Mesenchymal stem cell (in vitro differentiated cells and primary cell): Measurements from ENCODE around the gene ALDH1L1.
A peak's percentile ranks its signal among the peaks of the same experiment; 100 is the strongest.

Source experiments
- DNase-seq: peaks from one replicate; pipeline ENCODE4 v3.0.0-alpha.2; 2013
- H2AFZ ChIP-seq: one replicate; pipeline ENCODE4 v1.6.1; 2013; ENCODE audit warnings: low read depth, mild to moderate bottlenecking, control low read depth, inconsistent platforms, low read length, moderate library complexity
- H2AK5ac ChIP-seq: 2 replicates; pipeline ENCODE4 v1.6.1; 2013; ENCODE audit warnings: low read length, moderate library complexity, mild to moderate bottlenecking, inconsistent platforms; ENCODE audit not compliant: severe bottlenecking
- H2BK120ac ChIP-seq: one replicate; pipeline ENCODE4 v1.6.1; 2013; ENCODE audit warnings: low read depth, mild to moderate bottlenecking, inconsistent platforms, low read length, moderate library complexity
- H2BK12ac ChIP-seq, 2 experiments: one replicate each; pipeline ENCODE4 v1.6.1; 2013; ENCODE audit warnings: inconsistent platforms in 2 of 2, low read length in 2 of 2, mild to moderate bottlenecking in 2 of 2, moderate library complexity in 2 of 2, control low read depth in 1 of 2
- H2BK15ac ChIP-seq: one replicate; pipeline ENCODE4 v1.6.1; 2013; ENCODE audit warnings: mild to moderate bottlenecking, low read depth, inconsistent platforms; ENCODE audit not compliant: poor library complexity, severe bottlenecking
- H2BK5ac ChIP-seq: 2 replicates; pipeline ENCODE4 v1.6.1; 2013; ENCODE audit warnings: low read depth, mild to moderate bottlenecking, low read length, control low read depth, inconsistent platforms; ENCODE audit not compliant: poor library complexity, severe bottlenecking
- H3K14ac ChIP-seq, 2 experiments: one replicate each; pipeline ENCODE4 v1.6.1; 2013; ENCODE audit warnings: inconsistent platforms in 2 of 2, low read length in 2 of 2, control low read depth in 1 of 2, mild to moderate bottlenecking in 1 of 2, moderate library complexity in 1 of 2
- H3K18ac ChIP-seq, 2 experiments: one replicate each; pipeline ENCODE4 v1.6.1; 2013; ENCODE audit warnings: inconsistent platforms in 2 of 2, low read length in 2 of 2, control low read depth in 1 of 2, low read depth in 1 of 2, mild to moderate bottlenecking in 1 of 2
- H3K23ac ChIP-seq, 2 experiments: one replicate each; pipeline ENCODE4 v1.6.1; 2013; ENCODE audit warnings: inconsistent platforms in 2 of 2, low read length in 2 of 2, mild to moderate bottlenecking in 2 of 2, moderate library complexity in 2 of 2, control low read depth in 1 of 2
- H3K27ac ChIP-seq: 2 replicates; pipeline ENCODE4 v1.5.1; 2013; ENCODE audit warnings: mild to moderate bottlenecking, moderate library complexity, low read length, control low read depth, inconsistent platforms; ENCODE audit not compliant: poor library complexity, severe bottlenecking
- H3K27me3 ChIP-seq, 2 experiments: 2 replicates each; pipeline versions ENCODE4 v1.6.1 to v1.7.0; 2013; ENCODE audit warnings: low read length in 2 of 2, mild to moderate bottlenecking in 2 of 2, moderate library complexity in 2 of 2, control low read depth in 1 of 2, inconsistent platforms in 1 of 2; ENCODE audit not compliant: control insufficient read depth in 1 of 2, insufficient read depth in 1 of 2
- H3K36me3 ChIP-seq, 2 experiments: 2 replicates each; pipeline versions ENCODE4 v1.6.1 to v1.7.0; 2013; ENCODE audit warnings: low read length in 2 of 2, control low read depth in 1 of 2, inconsistent platforms in 1 of 2, low read depth in 1 of 2, mild to moderate bottlenecking in 1 of 2; ENCODE audit not compliant: insufficient read depth in 2 of 2, control insufficient read depth in 1 of 2
- H3K4ac ChIP-seq, 2 experiments: one replicate each; pipeline ENCODE4 v1.6.1; 2013; ENCODE audit warnings: inconsistent platforms in 2 of 2, low read length in 2 of 2, mild to moderate bottlenecking in 2 of 2, moderate library complexity in 2 of 2, control low read depth in 1 of 2, low read depth in 1 of 2
- H3K4me1 ChIP-seq: 2 replicates; pipeline ENCODE4 v1.6.1; 2013; ENCODE audit warnings: low read depth, low read length, control low read depth; ENCODE audit not compliant: control insufficient read depth, insufficient read depth
- H3K4me2 ChIP-seq: 2 replicates; pipeline ENCODE4 v1.6.1; 2013; ENCODE audit warnings: low read length, mild to moderate bottlenecking, inconsistent platforms; ENCODE audit not compliant: poor library complexity, severe bottlenecking
- H3K4me3 ChIP-seq, 2 experiments: 2 replicates each; pipeline versions ENCODE4 v1.5.1 to v1.7.0; 2013; ENCODE audit warnings: low read length in 2 of 2, mild to moderate bottlenecking in 2 of 2, control low read depth in 1 of 2, low read depth in 1 of 2; ENCODE audit not compliant: insufficient read depth in 1 of 2
- H3K79me1 ChIP-seq: replicated peaks from 2 replicates; pipeline ENCODE4 v1.6.1; 2013; ENCODE audit warnings: mild to moderate bottlenecking, control low read depth, low read length, inconsistent platforms; ENCODE audit not compliant: poor library complexity, severe bottlenecking
- H3K9ac ChIP-seq: 2 replicates; pipeline ENCODE4 v1.7.0; 2013; ENCODE audit warnings: mild to moderate bottlenecking, low read length, moderate library complexity
- H3K9me3 ChIP-seq: 2 replicates; pipeline ENCODE4 v1.7.0; 2013; ENCODE audit warnings: mild to moderate bottlenecking, low read length; ENCODE audit not compliant: control insufficient read depth
- H4K8ac ChIP-seq: one replicate; pipeline ENCODE4 v1.6.1; 2013; ENCODE audit warnings: inconsistent platforms, mild to moderate bottlenecking, low read length, moderate library complexity
- H4K91ac ChIP-seq: one replicate; pipeline ENCODE4 v1.6.1; 2013; ENCODE audit warnings: mild to moderate bottlenecking, low read length, inconsistent platforms
- WGBS: methylation state at CpG from one replicate; pipeline ENCODE4 v1.1.7; 2013; ENCODE audit warnings: mixed read lengths; 5-methylcytosine and 5-hydroxymethylcytosine counted together

ALDH1L1 gene

GRCh38 chr3:126212620-126213378, 32.4 kb upstream of the ALDH1L1 start:
- Histone ChIP-seq H3K36me3 (no peaks in the 10 kb centered on the region), H3K27ac (no peak overlapping the region), H3K4me1 (peaks cover 15% of the 10 kb centered on the region), H4K91ac (no peak overlapping the region), H2BK5ac (no peak overlapping the region), H3K23ac (no peak overlapping the region), H3K14ac (no peak overlapping the region), H3K9me3 (no peaks in the 10 kb centered on the region), H2BK12ac (peak overlapping the region in 1 of 2 experiments; percentile 34), H3K27me3 (peaks cover 0 to 32% of the 10 kb centered on the region in 2 experiments), H4K8ac (peak overlapping the region; percentile 79), H2AFZ (no peak overlapping the region), H2BK15ac (peak overlapping the region; percentile 99), H3K4me2 (peak overlapping the region; percentile 83), H2BK120ac (peak overlapping the region; percentile 67), H3K4ac (no peak overlapping the region), H3K79me1 (no peaks in the 10 kb centered on the region), H3K9ac (peak overlapping the region; percentile 79), H3K18ac (peak overlapping the region; percentile 26 to 46), H2AK5ac (no peak overlapping the region), H3K4me3 (peak overlapping the region; percentile 53 to 71)
- 2% methylated on average over 52 of the region's 57 CpGs for WGBS
- peak; percentile 66 for DNase-seq

- no peak overlapping the region for H3K23ac ChIP-seq
- no peak overlapping the region for H3K18ac ChIP-seq
- H2BK120ac ChIP-seq: no peak overlapping the region
- H3K4me3 ChIP-seq: no peak overlapping the region
- H3K36me3 ChIP-seq: no peaks in the 10 kb centered on the region
- 50% methylated on average over 2 of the region's 2 CpGs for WGBS
- H2BK5ac ChIP-seq: no peak overlapping the region
- no peak for DNase-seq
- no peaks in the 10 kb centered on the region for H3K79me1 ChIP-seq
- no peak overlapping the region for H3K4ac ChIP-seq
- peaks cover 15% of the 10 kb centered on the region for H3K4me1 ChIP-seq
- no peak overlapping the region for H4K8ac ChIP-seq
- no peak overlapping the region for H2BK15ac ChIP-seq
- no peak overlapping the region for H3K14ac ChIP-seq
- no peak overlapping the region for H2AK5ac ChIP-seq
- no peak overlapping the region for H4K91ac ChIP-seq
- H2BK12ac ChIP-seq: no peak overlapping the region
- peak overlapping the region; percentile 79 for H3K9ac ChIP-seq
- H3K9me3 ChIP-seq: no peaks in the 10 kb centered on the region
- no peak overlapping the region for H2AFZ ChIP-seq
- no peak overlapping the region for H3K4me2 ChIP-seq
- peaks cover 0 to 32% of the 10 kb centered on the region in 2 experiments for H3K27me3 ChIP-seq
- H3K27ac ChIP-seq: no peak overlapping the region
These were observed 31.8 kb upstream of the ALDH1L1 start for GRCh38 chr3:126212250-126212619.

GRCh38 chr3:126211569-126211968, 31.2 kb upstream of the ALDH1L1 start:
- WGBS: 82% methylated on average over 7 of the region's 7 CpGs
- H3K36me3 ChIP-seq: no peaks in the 10 kb centered on the region
- H2BK5ac ChIP-seq: no peak overlapping the region
- no peak overlapping the region for H2AK5ac ChIP-seq
- no peak overlapping the region for H3K14ac ChIP-seq
- H3K9me3 ChIP-seq: no peaks in the 10 kb centered on the region
- H3K23ac ChIP-seq: no peak overlapping the region
- DNase-seq: no peak
- no peak overlapping the region for H3K4me2 ChIP-seq
- no peak overlapping the region for H3K9ac ChIP-seq
- peaks cover 15% of the 10 kb centered on the region for H3K4me1 ChIP-seq
- H3K4ac ChIP-seq: no peak overlapping the region
- H3K27me3 ChIP-seq: peaks cover 0 to 32% of the 10 kb centered on the region in 2 experiments
- H4K91ac ChIP-seq: no peak overlapping the region
- H3K79me1 ChIP-seq: no peaks in the 10 kb centered on the region
- H3K18ac ChIP-seq: no peak overlapping the region
- no peak overlapping the region for H3K27ac ChIP-seq
- H2BK120ac ChIP-seq: no peak overlapping the region
- no peak overlapping the region for H3K4me3 ChIP-seq
- H4K8ac ChIP-seq: no peak overlapping the region
- H2BK12ac ChIP-seq: no peak overlapping the region
- no peak overlapping the region for H2AFZ ChIP-seq
- H2BK15ac ChIP-seq: no peak overlapping the region

- no peak overlapping the region for H2BK5ac ChIP-seq
- no peaks in the 10 kb centered on the region for H3K36me3 ChIP-seq
- DNase-seq: no peak
- no peak overlapping the region for H3K18ac ChIP-seq
- H3K14ac ChIP-seq: no peak overlapping the region
- no peak overlapping the region for H3K4me2 ChIP-seq
- no peak overlapping the region for H3K4me3 ChIP-seq
- peaks cover 15% of the 10 kb centered on the region for H3K4me1 ChIP-seq
- no peak overlapping the region for H2BK120ac ChIP-seq
- no peak overlapping the region for H2BK15ac ChIP-seq
- H3K9ac ChIP-seq: no peak overlapping the region
- no peak overlapping the region for H3K27ac ChIP-seq
- H2AK5ac ChIP-seq: no peak overlapping the region
- H4K91ac ChIP-seq: no peak overlapping the region
- peaks cover 2 to 38% of the 10 kb centered on the region in 2 experiments for H3K27me3 ChIP-seq
- no peak overlapping the region for H4K8ac ChIP-seq
- no peak overlapping the region for H2AFZ ChIP-seq
- no peaks in the 10 kb centered on the region for H3K9me3 ChIP-seq
- H3K79me1 ChIP-seq: no peaks in the 10 kb centered on the region
- no peak overlapping the region for H2BK12ac ChIP-seq
- 80% methylated on average over 6 of the region's 6 CpGs for WGBS
- no peak overlapping the region for H3K4ac ChIP-seq
- no peak overlapping the region for H3K23ac ChIP-seq
These were observed 30.2 kb upstream of the ALDH1L1 start for GRCh38 chr3:126210606-126211005.
